C4-2B (cell line): Measurements from ENCODE around the gene AP2S1.
"Not testable (repeated sequence)": the region's sequence is repeated elsewhere in the genome, so short reads cannot be mapped to it uniquely, and the experiment has no call there.

Source experiments
- H3K27ac ChIP-seq: fragments of 450-650 bp; 2 replicates; pipeline ENCODE4 v1.5.1; 2017
- CTCF ChIP-seq: fragments of 450-650 bp; conservative IDR thresholded peaks from 2 replicates; pipeline ENCODE4 v1.5.1; 2017; ENCODE audit warnings: mild to moderate bottlenecking
- ZFX ChIP-seq: fragments of 450-650 bp; IDR thresholded peaks from 2 replicates; pipeline ENCODE4 v1.6.1; 2017

Gene AP2S1

GRCh38 chr19:46887240-46887782 lies 36.7 kb upstream of the AP2S1 start:
- TF ChIP-seq ZFX: no peak
- no peak for TF ChIP-seq CTCF
- no peak overlapping the region for H3K27ac ChIP-seq

- no peak overlapping the region for H3K27ac ChIP-seq
- TF ChIP-seq ZFX: no peak
- TF ChIP-seq CTCF: no peak
Observed at GRCh38 chr19:46886546-46887239, 36.0 kb upstream of the AP2S1 start.

GRCh38 chr19:46885411-46885810 lies 34.8 kb upstream of the AP2S1 start:
- TF ChIP-seq CTCF (no peak), ZFX (no peak)
- no peak overlapping the region for H3K27ac ChIP-seq

- not testable (repeated sequence) for H3K27ac ChIP-seq
Observed at GRCh38 chr19:46882751-46883150, 32.1 kb upstream of the AP2S1 start.

GRCh38 chr19:46882034-46882433 lies 31.4 kb upstream of the AP2S1 start:
- no peak overlapping the region for H3K27ac ChIP-seq
- TF ChIP-seq ZFX (no peak), CTCF (no peak)

- no peak for TF ChIP-seq CTCF
- TF ChIP-seq ZFX: no peak
- no peak overlapping the region for H3K27ac ChIP-seq
Observed at GRCh38 chr19:46881092-46881491, 30.4 kb upstream of the AP2S1 start.

- H3K27ac ChIP-seq: no peak overlapping the region
- TF ChIP-seq ZFX (no peak), CTCF (no peak)
Observed at GRCh38 chr19:46880431-46880830, 29.8 kb upstream of the AP2S1 start.
